Fibroblast of lung (primary cell): ENCODE data around the gene SRGAP2B.
"Not testable (repeated sequence)": the region's sequence is repeated elsewhere in the genome, so short reads cannot be mapped to it uniquely, and the experiment has no call there.

Experiments used
- EZH2 ChIP-seq: IDR thresholded peaks from 2 replicates; pipeline ENCODE4 v1.5.1; 2012; ENCODE audit warnings: low read length, control low read depth, mild to moderate bottlenecking; ENCODE audit errors: missing control alignments
- TF ChIP-seq, protein P1 (sequence below), 2 donors: IDR thresholded peaks in 1 of 2; conservative IDR thresholded peaks in 1 of 2; 1 replicate in 1 of 2; 2 replicates in 1 of 2; pipeline ENCODE4 v1.5.1; 2011 to 2012; ENCODE audit warnings: low read length in 2 of 2, control low read depth in 1 of 2, inconsistent platforms in 1 of 2, low read depth in 1 of 2, mild to moderate bottlenecking in 1 of 2

DNA sequence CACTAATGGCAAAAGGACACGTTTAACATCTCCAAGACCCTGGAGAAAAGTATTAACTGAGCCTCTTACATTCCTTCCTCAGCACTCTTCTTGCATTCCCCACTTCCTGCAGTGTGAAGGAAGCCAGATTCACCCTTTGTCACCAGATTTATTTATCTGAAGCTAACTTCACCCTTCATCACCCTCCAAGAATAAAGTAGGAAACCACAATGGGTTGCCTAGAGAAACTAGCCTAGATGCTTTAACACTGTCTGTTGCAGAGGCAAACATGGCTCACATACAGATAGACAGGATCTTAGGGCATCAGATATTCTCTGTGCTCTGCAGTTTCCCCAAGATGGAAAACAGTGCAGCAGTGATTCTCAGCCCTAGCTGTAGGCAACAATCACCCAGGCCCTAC, 147.6 kb downstream of the SRGAP2B start:
- TF ChIP-seq, protein P1, sequence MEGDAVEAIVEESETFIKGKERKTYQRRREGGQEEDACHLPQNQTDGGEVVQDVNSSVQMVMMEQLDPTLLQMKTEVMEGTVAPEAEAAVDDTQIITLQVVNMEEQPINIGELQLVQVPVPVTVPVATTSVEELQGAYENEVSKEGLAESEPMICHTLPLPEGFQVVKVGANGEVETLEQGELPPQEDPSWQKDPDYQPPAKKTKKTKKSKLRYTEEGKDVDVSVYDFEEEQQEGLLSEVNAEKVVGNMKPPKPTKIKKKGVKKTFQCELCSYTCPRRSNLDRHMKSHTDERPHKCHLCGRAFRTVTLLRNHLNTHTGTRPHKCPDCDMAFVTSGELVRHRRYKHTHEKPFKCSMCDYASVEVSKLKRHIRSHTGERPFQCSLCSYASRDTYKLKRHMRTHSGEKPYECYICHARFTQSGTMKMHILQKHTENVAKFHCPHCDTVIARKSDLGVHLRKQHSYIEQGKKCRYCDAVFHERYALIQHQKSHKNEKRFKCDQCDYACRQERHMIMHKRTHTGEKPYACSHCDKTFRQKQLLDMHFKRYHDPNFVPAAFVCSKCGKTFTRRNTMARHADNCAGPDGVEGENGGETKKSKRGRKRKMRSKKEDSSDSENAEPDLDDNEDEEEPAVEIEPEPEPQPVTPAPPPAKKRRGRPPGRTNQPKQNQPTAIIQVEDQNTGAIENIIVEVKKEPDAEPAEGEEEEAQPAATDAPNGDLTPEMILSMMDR (conservative IDR thresholded peaks at IDR 0.05 in 1 of 2, IDR thresholded peaks at IDR 0.05 in 1 of 2; ENCODE audit: low read depth in 1 of 2, low read length in 2 of 2), result not testable (repeated sequence)
- TF ChIP-seq EZH2, result not testable (repeated sequence)
